ENCODE measurements around the gene VTI1A. TPM values are rescaled to one million over a fixed set of nuclear protein-coding genes. Genes with fewer than 3 reads are reported as not detected.

VTI1A gene
- total RNA-seq, 1 donor from 2014 or later = 39.4 TPM

GRCh38 chr10:112783351-112784021, 336.5 kb downstream of the VTI1A start:
- Mint-ChIP-seq H3K27me3 (no peaks in the 10 kb centered on the region), H3K4me1 (ENCODE audit: low read depth) (peaks cover 37% of the 10 kb centered on the region), H3K27ac (peak overlapping the region; percentile 86), H3K36me3 (ENCODE audit: insufficient read depth) (peaks cover 2% of the 10 kb centered on the region), H3K4me3 (ENCODE audit: low read depth) (no peak overlapping the region), H3K9me3 (ENCODE audit: low read depth) (peaks cover 11% of the 10 kb centered on the region)
- TF ChIP-seq, protein P1, sequence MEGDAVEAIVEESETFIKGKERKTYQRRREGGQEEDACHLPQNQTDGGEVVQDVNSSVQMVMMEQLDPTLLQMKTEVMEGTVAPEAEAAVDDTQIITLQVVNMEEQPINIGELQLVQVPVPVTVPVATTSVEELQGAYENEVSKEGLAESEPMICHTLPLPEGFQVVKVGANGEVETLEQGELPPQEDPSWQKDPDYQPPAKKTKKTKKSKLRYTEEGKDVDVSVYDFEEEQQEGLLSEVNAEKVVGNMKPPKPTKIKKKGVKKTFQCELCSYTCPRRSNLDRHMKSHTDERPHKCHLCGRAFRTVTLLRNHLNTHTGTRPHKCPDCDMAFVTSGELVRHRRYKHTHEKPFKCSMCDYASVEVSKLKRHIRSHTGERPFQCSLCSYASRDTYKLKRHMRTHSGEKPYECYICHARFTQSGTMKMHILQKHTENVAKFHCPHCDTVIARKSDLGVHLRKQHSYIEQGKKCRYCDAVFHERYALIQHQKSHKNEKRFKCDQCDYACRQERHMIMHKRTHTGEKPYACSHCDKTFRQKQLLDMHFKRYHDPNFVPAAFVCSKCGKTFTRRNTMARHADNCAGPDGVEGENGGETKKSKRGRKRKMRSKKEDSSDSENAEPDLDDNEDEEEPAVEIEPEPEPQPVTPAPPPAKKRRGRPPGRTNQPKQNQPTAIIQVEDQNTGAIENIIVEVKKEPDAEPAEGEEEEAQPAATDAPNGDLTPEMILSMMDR (IDR thresholded peaks at IDR 0.05; ENCODE audit: unreplicated experiment) = no peak
- no peak for DNase-seq (ENCODE audit: low spot score, unreplicated experiment)

DNA sequence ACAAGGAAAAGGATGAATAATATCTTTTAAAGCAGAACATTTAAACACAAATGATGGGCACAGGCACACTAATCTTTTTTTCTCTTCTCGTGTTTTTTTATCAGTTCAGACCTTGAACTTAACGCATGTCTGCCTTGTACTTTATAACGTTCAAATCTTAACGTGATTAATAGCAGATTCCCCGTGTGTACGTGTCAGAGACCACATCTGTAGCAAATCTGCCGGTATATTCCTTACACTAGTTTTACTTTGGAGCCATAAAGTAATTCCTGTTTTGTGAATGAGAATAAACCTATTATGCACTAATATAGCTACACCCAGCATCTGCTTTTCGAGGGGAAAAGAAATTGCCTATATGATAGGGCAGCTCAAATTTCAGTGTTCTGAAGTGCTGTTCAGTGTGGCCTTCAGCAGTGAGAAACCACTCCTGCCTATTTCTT, 337.0 kb downstream of the VTI1A start:
- Mint-ChIP-seq H3K4me1 (ENCODE audit: low read depth) (peaks cover 31% of the 10 kb centered on the region), H3K27ac (no peak overlapping the region), H3K36me3 (ENCODE audit: insufficient read depth) (peaks cover 2% of the 10 kb centered on the region), H3K27me3 (no peaks in the 10 kb centered on the region), H3K4me3 (ENCODE audit: low read depth) (no peak overlapping the region), H3K9me3 (ENCODE audit: low read depth) (peaks cover 12% of the 10 kb centered on the region)
- TF ChIP-seq, protein P1 (IDR thresholded peaks at IDR 0.05; ENCODE audit: unreplicated experiment) = no peak
- no peak for DNase-seq (ENCODE audit: low spot score, unreplicated experiment)

- Mint-ChIP-seq H3K27ac (peak overlapping the region; percentile 12), H3K4me3 (ENCODE audit: low read depth) (no peak overlapping the region), H3K4me1 (ENCODE audit: low read depth) (peaks cover 25% of the 10 kb centered on the region), H3K36me3 (ENCODE audit: insufficient read depth) (peaks cover 9% of the 10 kb centered on the region), H3K9me3 (ENCODE audit: low read depth) (peaks cover 22% of the 10 kb centered on the region), H3K27me3 (no peaks in the 10 kb centered on the region)
- TF ChIP-seq, protein P1 (IDR thresholded peaks at IDR 0.05; ENCODE audit: unreplicated experiment) = no peak
- DNase-seq (ENCODE audit: low spot score, unreplicated experiment) = no peak
Observed at GRCh38 chr10:112785089-112785488, 338.1 kb downstream of the VTI1A start.

- no peaks in the 10 kb centered on the region for H3K27me3 Mint-ChIP-seq
- no peak for DNase-seq (ENCODE audit: low spot score, unreplicated experiment)
- TF ChIP-seq, protein P1 (IDR thresholded peaks at IDR 0.05; ENCODE audit: unreplicated experiment) = no peak
- H3K4me1 Mint-ChIP-seq (ENCODE audit: low read depth) = peaks cover 26% of the 10 kb centered on the region
- H3K36me3 Mint-ChIP-seq (ENCODE audit: insufficient read depth) = peaks cover 9% of the 10 kb centered on the region
- no peak overlapping the region for H3K4me3 Mint-ChIP-seq (ENCODE audit: low read depth)
- peaks cover 23% of the 10 kb centered on the region for H3K9me3 Mint-ChIP-seq (ENCODE audit: low read depth)
- no peak overlapping the region for H3K27ac Mint-ChIP-seq
Observed at GRCh38 chr10:112789248-112789647, 342.2 kb downstream of the VTI1A start.

DNA sequence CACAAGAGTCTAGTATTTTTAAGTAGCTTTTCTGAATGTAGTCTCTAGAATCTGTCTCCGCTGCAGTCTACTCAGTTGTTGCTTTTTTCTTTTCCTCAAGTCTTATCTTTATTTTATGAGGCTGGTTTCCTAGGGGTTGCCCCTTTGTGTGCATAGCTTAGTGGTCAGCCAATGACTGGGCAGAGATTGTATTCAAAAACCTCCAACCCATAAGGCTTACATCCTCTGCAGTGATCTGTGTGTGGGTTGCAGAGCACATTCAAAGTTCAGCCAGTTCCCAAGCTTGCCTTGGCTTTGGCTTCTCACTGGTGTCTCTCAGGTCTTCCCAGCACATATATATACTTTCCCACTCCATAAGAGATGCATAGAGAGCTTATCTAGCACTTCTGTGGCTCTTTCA, 343.0 kb downstream of the VTI1A start:
- peaks cover 23% of the 10 kb centered on the region for H3K9me3 Mint-ChIP-seq (ENCODE audit: low read depth)
- TF ChIP-seq, protein P1 (IDR thresholded peaks at IDR 0.05; ENCODE audit: unreplicated experiment) = no peak

More for the DNA sequence above, 343.0 kb downstream of the VTI1A start:
- H3K27me3 Mint-ChIP-seq = no peaks in the 10 kb centered on the region
- peaks cover 19% of the 10 kb centered on the region for H3K4me1 Mint-ChIP-seq (ENCODE audit: low read depth)
- peaks cover 9% of the 10 kb centered on the region for H3K36me3 Mint-ChIP-seq (ENCODE audit: insufficient read depth)
- no peak overlapping the region for H3K27ac Mint-ChIP-seq
- no peak overlapping the region for H3K4me3 Mint-ChIP-seq (ENCODE audit: low read depth)
- DNase-seq (ENCODE audit: low spot score, unreplicated experiment) = no peak
